Activated gamma-delta T cell treated with anti-CD3 and anti-CD28 coated beads, Interleukin-2, amount 50 U/mL, for 16 hours (primary cell): ENCODE results near the gene RINL.

Experiments
- DNase-seq: peaks from one replicate; pipeline ENCODE4 v3.0.0-alpha.2; 2020; ENCODE audit warnings: low read depth

The RINL gene

GRCh38 chr19:38877781-38878574 is at the start of gene RINL:
Gene RINL, minus strand, starts transcription at chr19:38878275. Its CDS starts 1,533 bp downstream, at chr19:38876742.
- DNase-seq = peak; percentile 65

GRCh38 chr19:38924388-38924787 is 46.3 kb upstream of the RINL start:
- DNase-seq = no peak

GRCh38 chr19:38922482-38922881 is 44.4 kb upstream of the RINL start:
- DNase-seq = no peak

- DNase-seq = no peak
These were observed 43.6 kb upstream of the RINL start for GRCh38 chr19:38921420-38922274.

GRCh38 chr19:38920602-38921419 is 42.7 kb upstream of the RINL start:
- DNase-seq = no peak

GRCh38 chr19:38919837-38920601 is 41.9 kb upstream of the RINL start:
- no peak for DNase-seq

GRCh38 chr19:38918526-38918925 is 40.5 kb upstream of the RINL start:
- no peak for DNase-seq

GRCh38 chr19:38917921-38918491 is 39.9 kb upstream of the RINL start:
- no peak for DNase-seq

- no peak for DNase-seq
These were observed 39.4 kb upstream of the RINL start for GRCh38 chr19:38917516-38917915.

- DNase-seq = no peak
These were observed 37.5 kb upstream of the RINL start for GRCh38 chr19:38915329-38916321.

- no peak for DNase-seq
These were observed 35.9 kb upstream of the RINL start for GRCh38 chr19:38913958-38914357.

GRCh38 chr19:38912600-38913514 is 34.8 kb upstream of the RINL start:
- DNase-seq = no peak

- no peak for DNase-seq
These were observed 33.4 kb upstream of the RINL start for GRCh38 chr19:38911388-38912001.

- no peak for DNase-seq
These were observed 32.4 kb upstream of the RINL start for GRCh38 chr19:38910488-38910887.

- DNase-seq = no peak
These were observed 30.8 kb upstream of the RINL start for GRCh38 chr19:38908911-38909310.

- no peak for DNase-seq
These were observed 29.6 kb upstream of the RINL start for GRCh38 chr19:38907670-38908069.

- DNase-seq = no peak
These were observed 29.2 kb upstream of the RINL start for GRCh38 chr19:38907227-38907626.

GRCh38 chr19:38905620-38906019 is 27.5 kb upstream of the RINL start:
- DNase-seq = no peak
